DND-41 (cell line): ENCODE data around the gene MUC5B.

Experiments used
- EZH2 ChIP-seq: IDR thresholded peaks from 3 replicates; pipeline ENCODE4 v1.6.1; 2012; ENCODE audit warnings: borderline replicate concordance, low read depth, mild to moderate bottlenecking, moderate library complexity, low read length, inconsistent platforms; ENCODE audit not compliant: severe bottlenecking
- TF ChIP-seq, protein P1 (sequence below): IDR thresholded peaks from 2 replicates; pipeline ENCODE4 v1.5.1; 2012; ENCODE audit warnings: borderline replicate concordance, low read length, moderate library complexity, mild to moderate bottlenecking; ENCODE audit not compliant: poor library complexity, severe bottlenecking; ENCODE audit errors: extremely low read depth

DNA sequence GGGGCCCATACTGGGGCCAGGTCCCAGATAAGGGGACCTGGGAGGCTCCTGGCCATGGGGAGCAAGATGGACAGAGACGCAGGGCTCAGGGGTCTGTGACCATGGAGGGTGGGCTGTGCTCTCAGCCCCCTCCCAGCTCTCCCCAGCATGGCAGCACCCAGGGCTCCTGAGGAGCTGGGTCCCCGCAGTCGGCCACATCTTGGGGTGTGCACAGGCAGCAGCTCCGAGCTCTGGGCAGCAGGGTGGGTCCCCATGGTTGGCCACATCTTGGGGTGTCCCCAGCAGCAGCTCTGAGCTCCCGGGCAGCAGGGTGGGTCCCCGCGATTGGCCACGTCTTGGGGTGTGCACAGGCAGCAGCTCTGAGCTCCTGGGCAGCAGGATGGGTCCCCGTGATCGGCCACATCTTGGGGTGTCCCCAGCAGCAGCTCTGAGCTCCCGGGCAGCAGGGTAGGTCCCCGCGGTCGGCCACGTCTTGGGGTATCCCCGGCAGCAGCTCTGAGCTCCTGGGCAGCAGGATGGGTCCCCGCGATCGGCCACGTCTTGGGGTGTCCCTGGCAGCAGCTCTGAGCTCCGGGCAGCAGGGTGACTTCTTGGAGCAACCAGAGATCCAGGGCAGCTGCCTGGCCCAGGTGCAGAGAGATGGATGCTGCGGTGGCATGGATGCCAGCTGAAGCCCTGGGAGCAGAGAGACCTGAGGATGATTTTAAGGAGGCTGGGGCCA lies 18.3 kb upstream of the MUC5B start:
- TF ChIP-seq, protein P1, sequence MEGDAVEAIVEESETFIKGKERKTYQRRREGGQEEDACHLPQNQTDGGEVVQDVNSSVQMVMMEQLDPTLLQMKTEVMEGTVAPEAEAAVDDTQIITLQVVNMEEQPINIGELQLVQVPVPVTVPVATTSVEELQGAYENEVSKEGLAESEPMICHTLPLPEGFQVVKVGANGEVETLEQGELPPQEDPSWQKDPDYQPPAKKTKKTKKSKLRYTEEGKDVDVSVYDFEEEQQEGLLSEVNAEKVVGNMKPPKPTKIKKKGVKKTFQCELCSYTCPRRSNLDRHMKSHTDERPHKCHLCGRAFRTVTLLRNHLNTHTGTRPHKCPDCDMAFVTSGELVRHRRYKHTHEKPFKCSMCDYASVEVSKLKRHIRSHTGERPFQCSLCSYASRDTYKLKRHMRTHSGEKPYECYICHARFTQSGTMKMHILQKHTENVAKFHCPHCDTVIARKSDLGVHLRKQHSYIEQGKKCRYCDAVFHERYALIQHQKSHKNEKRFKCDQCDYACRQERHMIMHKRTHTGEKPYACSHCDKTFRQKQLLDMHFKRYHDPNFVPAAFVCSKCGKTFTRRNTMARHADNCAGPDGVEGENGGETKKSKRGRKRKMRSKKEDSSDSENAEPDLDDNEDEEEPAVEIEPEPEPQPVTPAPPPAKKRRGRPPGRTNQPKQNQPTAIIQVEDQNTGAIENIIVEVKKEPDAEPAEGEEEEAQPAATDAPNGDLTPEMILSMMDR, result no peak
- TF ChIP-seq EZH2, result no peak
